Bronchial epithelial cell (primary cell): ENCODE results near the gene NALCN. TPM values are rescaled to one million over a fixed set of nuclear protein-coding genes. Genes with fewer than 3 reads are reported as not detected.
A peak's percentile ranks its signal among the peaks of the same experiment; 100 is the strongest.

ENCODE experiments used
- DNase-seq: peaks from one replicate; pipeline ENCODE4 v3.0.0-alpha.2; 2010; ENCODE audit warnings: low read depth
- FAIRE-seq: peaks from 2 replicates; lab custom pipeline; 2011; peaks lifted over from hg19 to GRCh38; lab: Jason Lieb, UNC
- H3K27me3 ChIP-seq: 2 replicates; pipeline ENCODE4 v1.5.1; 2011; ENCODE audit warnings: low read length; ENCODE audit not compliant: control insufficient read depth, insufficient read depth
- H3K36me3 ChIP-seq: 2 replicates; pipeline ENCODE4 v1.5.1; 2011; ENCODE audit warnings: low read length; ENCODE audit not compliant: control insufficient read depth, insufficient read depth
- H3K4me3 ChIP-seq: 2 replicates; pipeline ENCODE4 v1.5.1; 2011; ENCODE audit warnings: mild to moderate bottlenecking, low read depth, low read length, control low read depth
- CTCF ChIP-seq: IDR thresholded peaks from 2 replicates; pipeline ENCODE4 v1.5.1; 2011; ENCODE audit warnings: mild to moderate bottlenecking, moderate library complexity, low read length, control low read depth, inconsistent platforms; ENCODE audit not compliant: insufficient read depth, severe bottlenecking
- total RNA-seq: library from RNA; depleted of rRNA; stranded (reverse); fragments of >200 nt; gene quantifications from 2 replicates; pipeline ENCODE4 v1.2.1, GENCODE V29; 2014

Gene NALCN
- total RNA-seq, 1 donor from 2014 or later: 0.26 TPM

- H3K27me3 ChIP-seq: no peaks in the 10 kb centered on the region
- FAIRE-seq (no peak), DNase-seq (no peak)
- H3K4me3 ChIP-seq: no peak overlapping the region
- no peaks in the 10 kb centered on the region for H3K36me3 ChIP-seq
- TF ChIP-seq CTCF: no peak
Measured at GRCh38 chr13:101434486-101434885, 18.2 kb upstream of the NALCN start.

GRCh38 chr13:101433895-101434294 lies 17.6 kb upstream of the NALCN start:
- peak; percentile 8 for DNase-seq
- no peak for TF ChIP-seq CTCF
- H3K36me3 ChIP-seq: no peaks in the 10 kb centered on the region
- H3K27me3 ChIP-seq: no peaks in the 10 kb centered on the region
- no peak overlapping the region for H3K4me3 ChIP-seq
- FAIRE-seq: no peak

GRCh38 chr13:101429733-101430132 lies 13.4 kb upstream of the NALCN start:
- no peak overlapping the region for H3K4me3 ChIP-seq
- peak; percentile 35 for DNase-seq
- TF ChIP-seq CTCF: no peak
- H3K36me3 ChIP-seq: no peaks in the 10 kb centered on the region
- no peaks in the 10 kb centered on the region for H3K27me3 ChIP-seq
- no peak for FAIRE-seq

GRCh38 chr13:101425623-101426022 lies 9.3 kb upstream of the NALCN start:
- DNase-seq (no peak), FAIRE-seq (no peak)
- no peaks in the 10 kb centered on the region for H3K27me3 ChIP-seq
- no peak overlapping the region for H3K4me3 ChIP-seq
- TF ChIP-seq CTCF: no peak
- no peaks in the 10 kb centered on the region for H3K36me3 ChIP-seq

GRCh38 chr13:101425156-101425471 lies 8.8 kb upstream of the NALCN start:
- FAIRE-seq (no peak), DNase-seq (no peak)
- H3K27me3 ChIP-seq: no peaks in the 10 kb centered on the region
- no peak for TF ChIP-seq CTCF
- H3K4me3 ChIP-seq: no peak overlapping the region
- H3K36me3 ChIP-seq: no peaks in the 10 kb centered on the region

- Histone ChIP-seq H3K27me3 (no peaks in the 10 kb centered on the region), H3K4me3 (no peak overlapping the region), H3K36me3 (no peaks in the 10 kb centered on the region)
- FAIRE-seq (no peak), DNase-seq (no peak)
- TF ChIP-seq CTCF: no peak
Measured at GRCh38 chr13:101424381-101425155, 8.3 kb upstream of the NALCN start.
